LNCAP (cell line): ENCODE data around the gene TMEM266.

Experiments
- TF ChIP-seq, protein P1 (sequence below): fragments of 450-650 bp; IDR thresholded peaks from 2 replicates; pipeline ENCODE4 v1.5.1; 2017; ENCODE audit warnings: mild to moderate bottlenecking

Gene TMEM266

GRCh38 chr15:76118767-76119166 lies 59.0 kb downstream of the TMEM266 start:
- TF ChIP-seq, protein P1, sequence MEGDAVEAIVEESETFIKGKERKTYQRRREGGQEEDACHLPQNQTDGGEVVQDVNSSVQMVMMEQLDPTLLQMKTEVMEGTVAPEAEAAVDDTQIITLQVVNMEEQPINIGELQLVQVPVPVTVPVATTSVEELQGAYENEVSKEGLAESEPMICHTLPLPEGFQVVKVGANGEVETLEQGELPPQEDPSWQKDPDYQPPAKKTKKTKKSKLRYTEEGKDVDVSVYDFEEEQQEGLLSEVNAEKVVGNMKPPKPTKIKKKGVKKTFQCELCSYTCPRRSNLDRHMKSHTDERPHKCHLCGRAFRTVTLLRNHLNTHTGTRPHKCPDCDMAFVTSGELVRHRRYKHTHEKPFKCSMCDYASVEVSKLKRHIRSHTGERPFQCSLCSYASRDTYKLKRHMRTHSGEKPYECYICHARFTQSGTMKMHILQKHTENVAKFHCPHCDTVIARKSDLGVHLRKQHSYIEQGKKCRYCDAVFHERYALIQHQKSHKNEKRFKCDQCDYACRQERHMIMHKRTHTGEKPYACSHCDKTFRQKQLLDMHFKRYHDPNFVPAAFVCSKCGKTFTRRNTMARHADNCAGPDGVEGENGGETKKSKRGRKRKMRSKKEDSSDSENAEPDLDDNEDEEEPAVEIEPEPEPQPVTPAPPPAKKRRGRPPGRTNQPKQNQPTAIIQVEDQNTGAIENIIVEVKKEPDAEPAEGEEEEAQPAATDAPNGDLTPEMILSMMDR = no peak

DNA sequence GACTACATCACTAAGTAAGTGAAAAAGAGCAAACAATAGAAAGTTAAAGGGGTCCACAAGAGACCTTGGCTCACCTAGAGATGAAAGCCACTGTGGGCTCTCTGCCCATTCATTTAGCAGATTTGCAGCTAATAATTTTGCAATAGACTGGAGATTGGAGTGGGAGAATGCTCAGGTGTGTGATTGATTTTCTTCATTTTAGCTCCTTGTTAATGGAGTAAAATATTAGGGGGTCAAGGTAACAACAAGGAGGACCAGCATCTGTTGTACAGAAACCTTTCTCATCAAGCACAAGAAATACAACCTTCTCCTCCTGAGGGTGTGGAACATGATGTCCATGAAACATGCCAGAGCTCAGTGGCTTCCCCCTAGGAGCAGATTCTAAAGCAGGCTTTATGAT lies 63.2 kb downstream of the TMEM266 start:
- TF ChIP-seq, protein P1 = no peak

GRCh38 chr15:76127169-76127568 lies 67.4 kb downstream of the TMEM266 start:
- TF ChIP-seq, protein P1 = no peak

GRCh38 chr15:76127880-76128279 lies 68.1 kb downstream of the TMEM266 start:
- TF ChIP-seq, protein P1 = no peak

GRCh38 chr15:76134537-76134936 lies 74.8 kb downstream of the TMEM266 start:
- TF ChIP-seq, protein P1 = no peak

DNA sequence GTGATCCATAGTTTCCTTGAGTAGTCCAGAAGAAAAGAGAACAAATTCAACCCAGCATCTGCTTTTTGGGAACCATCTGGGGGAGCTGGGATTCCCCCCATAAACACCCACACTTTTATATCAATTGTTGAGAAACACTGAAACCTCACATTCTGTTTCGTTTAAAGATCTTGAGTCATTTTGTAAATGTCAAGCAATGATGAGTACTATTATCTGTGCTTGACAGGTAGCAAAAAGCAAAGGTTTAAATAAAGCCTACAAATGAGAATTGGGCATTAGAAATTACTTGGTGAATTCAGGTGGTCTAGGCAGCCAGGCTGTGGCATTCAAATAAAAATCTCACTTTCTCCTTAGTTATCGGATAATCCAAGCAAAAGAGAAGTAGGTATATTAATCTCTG lies 75.7 kb downstream of the TMEM266 start:
- TF ChIP-seq, protein P1 = no peak

DNA sequence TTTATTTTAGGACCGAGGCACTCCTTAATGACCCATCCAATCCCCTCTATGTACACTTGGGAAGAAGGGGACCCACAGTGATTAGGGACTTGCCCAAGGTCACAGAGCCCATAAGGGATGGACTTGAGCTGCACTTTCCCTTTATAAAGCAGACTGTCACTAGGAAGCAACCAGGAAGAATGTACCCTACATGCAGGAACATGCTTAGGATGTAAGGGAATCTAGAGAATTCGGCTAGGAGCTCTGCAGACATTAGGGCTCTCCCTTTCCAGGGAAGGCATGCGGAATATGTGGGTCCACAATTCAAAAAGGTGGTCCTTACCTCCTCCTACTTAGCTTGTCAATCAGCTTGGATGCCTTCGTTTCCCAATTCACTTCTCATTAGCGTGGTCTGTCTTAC lies 78.7 kb downstream of the TMEM266 start:
- TF ChIP-seq, protein P1 = no peak

- TF ChIP-seq, protein P1 = peak; percentile 91
These were observed 79.7 kb downstream of the TMEM266 start for GRCh38 chr15:76139368-76140073.
